Smooth muscle cell (in vitro differentiated cells): ENCODE data around the gene GSTT4. TPM values are rescaled to one million over a fixed set of nuclear protein-coding genes. Genes with fewer than 3 reads are reported as not detected.

Source experiments
- DNase-seq: peaks from one replicate; lab custom pipeline; 2025; ENCODE audit not compliant: unreplicated experiment; lab: John Stamatoyannopoulos, UW
- H2AFZ ChIP-seq: fragments of 200-600 bp; sonication (generic); 2 replicates; pipeline ENCODE4 v1.6.0; 2016; ENCODE audit warnings: antibody characterized with exemption, low read depth, mild to moderate bottlenecking
- H3F3A ChIP-seq: fragments of 200-600 bp; sonication (generic); 2 replicates; pipeline ENCODE4 v1.6.0; 2017; ENCODE audit warnings: antibody characterized with exemption, low read depth
- H3K27ac ChIP-seq: fragments of 200-600 bp; sonication (generic); 2 replicates; pipeline ENCODE4 v1.5.1; 2016; ENCODE audit warnings: low read depth, mild to moderate bottlenecking
- H3K27me3 ChIP-seq: fragments of 200-600 bp; sonication (generic); 2 replicates; pipeline ENCODE4 v1.6.1; 2016; ENCODE audit warnings: low read depth, mild to moderate bottlenecking
- H3K36me3 ChIP-seq: fragments of 200-600 bp; sonication (generic); 2 replicates; pipeline ENCODE4 v1.5.1; 2016; ENCODE audit warnings: low read depth
- H3K4me1 ChIP-seq: fragments of 200-600 bp; sonication (generic); 2 replicates; pipeline ENCODE4 v1.5.1; 2016; ENCODE audit warnings: low read depth
- H3K4me2 ChIP-seq: fragments of 200-600 bp; sonication (generic); 2 replicates; pipeline ENCODE4 v1.6.0; 2016; ENCODE audit warnings: mild to moderate bottlenecking
- H3K4me3 ChIP-seq: fragments of 200-600 bp; sonication (generic); 2 replicates; pipeline ENCODE4 v1.5.1; 2016; ENCODE audit warnings: mild to moderate bottlenecking
- H3K79me2 ChIP-seq: fragments of 200-600 bp; sonication (generic); 2 replicates; pipeline ENCODE4 v1.6.0; 2016; ENCODE audit warnings: low read depth, mild to moderate bottlenecking
- H3K9ac ChIP-seq: fragments of 200-600 bp; sonication (generic); 2 replicates; pipeline ENCODE4 v1.6.0; 2016; ENCODE audit warnings: low read depth
- H3K9me3 ChIP-seq: fragments of 200-600 bp; sonication (generic); replicated peaks from 2 replicates; pipeline ENCODE4 v1.5.1; 2016; ENCODE audit warnings: low read depth
- H4K20me1 ChIP-seq: fragments of 200-600 bp; sonication (generic); 2 replicates; pipeline ENCODE4 v1.6.0; 2016; ENCODE audit warnings: low read depth
- CTCF ChIP-seq: fragments of 200-600 bp; sonication (generic); IDR thresholded peaks from 2 replicates; pipeline ENCODE4 v1.5.1; 2017; ENCODE audit warnings: borderline replicate concordance, mild to moderate bottlenecking, antibody characterized with exemption; ENCODE audit not compliant: insufficient read depth, poor library complexity, severe bottlenecking
- WGBS: methylation state at CpG from one replicate; pipeline ENCODE4 v1.1.7; 2016; ENCODE audit warnings: low lambda C conversion rate; 5-methylcytosine and 5-hydroxymethylcytosine counted together
- polyA plus RNA-seq: library from polyadenylated mRNA; unstranded; fragments of >200 nt; fragmentation: Nextera tagmentation; extraction: Ambion mirVana; gene quantifications from 2 replicates; pipeline ENCODE4 v1.2.1, GENCODE V29; 2016
- total RNA-seq: library from RNA; depleted of rRNA; stranded (reverse); fragments of >200 nt; gene quantifications from 2 replicates; pipeline ENCODE4 v1.2.3, GENCODE V29; 2014

Gene GSTT4
- total and polyA plus RNA-seq, 2 experiments from 2014 or later: not detected

- no peak overlapping the region for H3K4me2 ChIP-seq
- H3K4me3 ChIP-seq: no peak overlapping the region
- H3F3A ChIP-seq: no peaks in the 10 kb centered on the region
- TF ChIP-seq CTCF: no peak
- no peak overlapping the region for H3K9ac ChIP-seq
- H3K27me3 ChIP-seq: no peaks in the 10 kb centered on the region
- H3K36me3 ChIP-seq: no peaks in the 10 kb centered on the region
- H3K27ac ChIP-seq: no peak overlapping the region
- no peaks in the 10 kb centered on the region for H3K4me1 ChIP-seq
- peaks cover 100% of the 10 kb centered on the region for H4K20me1 ChIP-seq
- H2AFZ ChIP-seq: no peak overlapping the region
- peaks cover 71% of the 10 kb centered on the region for H3K79me2 ChIP-seq
- no peak for DNase-seq
- H3K9me3 ChIP-seq: no peaks in the 10 kb centered on the region
- 83% methylated on average over 3 of the region's 3 CpGs for WGBS
These were observed 22.2 kb upstream of the GSTT4 start for GRCh38 chr22:24027389-24027975.

- no peak overlapping the region for H3K4me2 ChIP-seq
- H3F3A ChIP-seq: no peaks in the 10 kb centered on the region
- 62% methylated on average over 3 of the region's 3 CpGs for WGBS
- H3K9ac ChIP-seq: no peak overlapping the region
- H4K20me1 ChIP-seq: peaks cover 100% of the 10 kb centered on the region
- no peaks in the 10 kb centered on the region for H3K27me3 ChIP-seq
- TF ChIP-seq CTCF: no peak
- no peaks in the 10 kb centered on the region for H3K4me1 ChIP-seq
- no peaks in the 10 kb centered on the region for H3K36me3 ChIP-seq
- no peak for DNase-seq
- H3K4me3 ChIP-seq: no peak overlapping the region
- no peak overlapping the region for H2AFZ ChIP-seq
- H3K79me2 ChIP-seq: peaks cover 68% of the 10 kb centered on the region
- no peaks in the 10 kb centered on the region for H3K9me3 ChIP-seq
- no peak overlapping the region for H3K27ac ChIP-seq
These were observed 21.5 kb upstream of the GSTT4 start for GRCh38 chr22:24026733-24027132.

GRCh38 chr22:24026056-24026455, 20.8 kb upstream of the GSTT4 start:
- no peak for DNase-seq
- Histone ChIP-seq H3K4me3 (no peak overlapping the region), H3K36me3 (no peaks in the 10 kb centered on the region), H4K20me1 (peaks cover 100% of the 10 kb centered on the region), H3K4me1 (no peaks in the 10 kb centered on the region), H3K4me2 (no peak overlapping the region), H3K9me3 (no peaks in the 10 kb centered on the region), H3F3A (no peaks in the 10 kb centered on the region), H2AFZ (no peak overlapping the region), H3K27me3 (no peaks in the 10 kb centered on the region), H3K9ac (no peak overlapping the region), H3K79me2 (peaks cover 66% of the 10 kb centered on the region), H3K27ac (no peak overlapping the region)
- WGBS: 74% methylated on average over 2 of the region's 2 CpGs
- no peak for TF ChIP-seq CTCF

- H3K9ac ChIP-seq: no peak overlapping the region
- no peaks in the 10 kb centered on the region for H3K27me3 ChIP-seq
- H3F3A ChIP-seq: no peaks in the 10 kb centered on the region
- H4K20me1 ChIP-seq: peaks cover 100% of the 10 kb centered on the region
- H3K36me3 ChIP-seq: no peaks in the 10 kb centered on the region
- H2AFZ ChIP-seq: no peak overlapping the region
- no peak overlapping the region for H3K27ac ChIP-seq
- H3K79me2 ChIP-seq: peaks cover 65% of the 10 kb centered on the region
- H3K4me1 ChIP-seq: no peaks in the 10 kb centered on the region
- H3K9me3 ChIP-seq: no peaks in the 10 kb centered on the region
- no peak for TF ChIP-seq CTCF
- no peak overlapping the region for H3K4me3 ChIP-seq
- 93% methylated on average over 6 of the region's 6 CpGs for WGBS
- DNase-seq: no peak
- H3K4me2 ChIP-seq: no peak overlapping the region
These were observed 20.2 kb upstream of the GSTT4 start for GRCh38 chr22:24025475-24025874.
